Non-pigmented ciliary epithelial cell (primary cell): ENCODE data around the gene SEC14L2.
A peak's percentile ranks its signal among the peaks of the same experiment; 100 is the strongest.

ENCODE experiments used
- DNase-seq: peaks from one replicate; pipeline ENCODE4 v3.0.0-alpha.2; 2010; ENCODE audit warnings: low read depth

The SEC14L2 gene

DNA sequence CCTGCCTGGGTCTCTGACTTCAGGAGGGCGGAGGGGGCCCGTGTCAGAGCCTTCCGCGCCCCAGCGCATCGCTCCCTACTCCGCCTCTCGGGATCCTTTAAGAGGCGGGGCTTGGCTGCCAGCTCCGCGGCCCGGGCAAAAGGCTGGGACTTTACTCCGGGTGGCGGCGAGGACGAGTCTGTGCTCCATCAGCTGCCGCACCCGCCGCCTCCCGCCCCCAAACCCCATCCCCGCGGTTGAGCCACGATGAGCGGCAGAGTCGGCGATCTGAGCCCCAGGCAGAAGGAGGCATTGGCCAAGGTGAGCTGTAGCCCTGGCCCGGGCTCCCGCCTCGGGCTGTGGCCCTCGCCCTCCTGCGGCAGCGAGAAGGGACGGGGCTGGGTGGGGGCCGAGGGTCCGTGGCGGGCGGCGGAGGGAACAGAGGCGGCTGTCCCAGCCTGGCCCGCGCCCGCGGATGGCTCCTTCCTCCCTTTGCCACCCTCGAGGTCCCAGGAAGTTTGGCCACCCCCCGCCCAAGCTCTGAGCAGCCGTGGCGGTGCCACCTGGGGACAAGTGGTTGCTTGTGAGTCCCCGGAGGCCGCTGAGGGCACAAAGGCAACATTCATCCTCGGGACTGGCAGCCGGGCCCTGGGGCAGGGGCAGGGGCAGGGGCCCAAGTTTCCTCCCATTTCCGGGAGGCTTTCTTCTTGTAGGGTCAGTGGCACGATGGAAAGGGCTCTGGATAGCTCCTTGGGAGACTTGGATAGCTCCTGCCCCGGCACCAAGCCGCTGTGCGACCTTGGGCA is at the start of gene SEC14L2:
Gene SEC14L2, plus strand, starts transcription at position 148 of the 785 bp plus-strand sequence. Its CDS starts 99 bp downstream, at position 247.
- no peak for DNase-seq

GRCh38 chr22:30347255-30347892 is 49.4 kb upstream of the SEC14L2 start:
- no peak for DNase-seq

DNA sequence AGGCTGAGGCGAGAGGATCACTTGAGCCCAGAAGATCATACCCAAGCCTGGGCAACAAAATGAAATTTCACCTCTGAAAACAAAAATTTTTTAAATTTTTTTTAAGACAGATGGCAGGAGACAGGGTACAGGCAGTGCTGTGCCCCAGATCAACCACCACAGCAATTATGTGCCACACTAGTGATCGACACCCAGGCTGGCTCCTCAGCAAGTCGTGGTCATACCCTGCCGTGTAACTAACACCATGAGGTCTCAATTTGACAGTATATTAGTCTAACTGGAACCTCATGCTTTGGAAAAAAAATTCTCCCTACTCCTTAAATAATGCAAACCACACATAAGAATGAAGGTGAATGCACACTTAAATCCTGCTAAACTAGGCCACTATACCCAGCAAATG is 48.4 kb upstream of the SEC14L2 start:
- DNase-seq = no peak

DNA sequence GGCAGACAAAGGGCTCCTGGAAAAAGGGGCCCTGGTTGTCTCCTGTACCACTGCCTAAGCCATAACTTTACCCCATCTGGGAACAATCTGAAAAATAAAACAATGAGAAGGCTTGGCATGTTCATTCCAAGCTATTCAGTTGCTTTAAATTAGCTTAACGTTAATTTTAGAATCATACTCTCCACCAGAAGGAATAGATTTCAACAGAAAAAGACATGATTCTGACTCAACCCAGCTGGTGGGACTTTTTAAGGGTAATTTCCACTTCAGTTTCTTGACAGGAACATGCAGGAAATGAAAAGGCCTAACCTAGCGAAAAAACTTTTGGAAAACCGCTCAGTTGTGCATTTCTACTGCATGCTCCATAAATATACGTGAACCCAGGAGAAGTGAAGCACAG is 48.0 kb upstream of the SEC14L2 start:
- DNase-seq = no peak

- DNase-seq = no peak
Observed at GRCh38 chr22:30351226-30351625, 45.6 kb upstream of the SEC14L2 start.

DNA sequence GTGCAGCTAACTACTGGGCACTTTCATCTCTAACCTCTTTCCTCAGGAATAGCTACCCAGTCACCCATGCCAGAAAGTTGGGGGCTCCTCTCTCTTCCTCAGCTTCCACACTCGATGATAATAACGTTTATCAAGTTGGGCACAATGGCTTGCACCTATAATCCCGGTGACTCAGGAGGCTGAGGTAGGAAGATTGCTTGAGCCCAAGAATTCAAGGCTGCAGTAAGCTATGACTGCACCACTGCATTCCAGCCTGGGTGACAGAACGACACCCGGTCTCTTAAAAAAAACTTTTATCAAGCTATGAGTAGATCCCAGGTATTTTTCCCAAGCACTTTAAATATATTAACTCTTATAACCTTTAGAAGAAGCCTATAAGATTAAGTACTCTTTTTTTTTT is 42.2 kb upstream of the SEC14L2 start:
- DNase-seq = no peak

GRCh38 chr22:30356449-30357235 is 40.2 kb upstream of the SEC14L2 start, which contains the start of the genes CCDC157 and SF3A1:
Gene CCDC157 (plus strand): TSS chr22:30357007. CDS start chr22:30366001, 8,994 bp downstream.
Gene SF3A1 (minus strand): TSS chr22:30356894. CDS start chr22:30356792, 102 bp downstream.
- peak; percentile 56 for DNase-seq

GRCh38 chr22:30357236-30357570 is 39.6 kb upstream of the SEC14L2 start:
- no peak for DNase-seq

DNA sequence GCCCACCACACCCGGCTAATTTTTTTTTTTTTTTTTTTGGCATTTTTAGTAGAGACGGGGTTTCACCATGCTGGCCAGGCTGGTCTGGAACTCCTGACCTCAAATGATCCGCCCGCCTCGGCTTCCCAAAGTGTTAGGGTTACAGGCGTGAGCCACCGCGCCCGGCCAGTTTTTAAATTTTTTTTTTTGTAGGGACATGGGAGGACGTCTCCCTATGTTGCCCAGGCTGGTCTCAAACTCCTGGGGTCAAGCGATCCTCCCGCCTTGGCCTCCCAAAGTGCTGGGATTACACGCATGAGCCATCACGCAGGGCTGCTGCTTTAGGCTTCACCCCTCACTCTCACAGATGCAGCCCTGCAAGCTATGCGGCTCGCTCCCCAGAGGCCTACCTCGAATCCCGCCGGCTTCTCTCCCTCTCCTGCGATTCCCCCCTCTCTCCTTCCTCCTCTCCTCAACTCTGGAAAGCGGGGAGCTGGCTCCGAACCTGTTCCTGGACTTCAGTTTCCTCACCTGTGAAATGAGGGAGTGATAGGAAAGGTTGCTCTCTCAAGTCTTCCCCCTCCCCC is 39.1 kb upstream of the SEC14L2 start:
- DNase-seq = no peak

DNA sequence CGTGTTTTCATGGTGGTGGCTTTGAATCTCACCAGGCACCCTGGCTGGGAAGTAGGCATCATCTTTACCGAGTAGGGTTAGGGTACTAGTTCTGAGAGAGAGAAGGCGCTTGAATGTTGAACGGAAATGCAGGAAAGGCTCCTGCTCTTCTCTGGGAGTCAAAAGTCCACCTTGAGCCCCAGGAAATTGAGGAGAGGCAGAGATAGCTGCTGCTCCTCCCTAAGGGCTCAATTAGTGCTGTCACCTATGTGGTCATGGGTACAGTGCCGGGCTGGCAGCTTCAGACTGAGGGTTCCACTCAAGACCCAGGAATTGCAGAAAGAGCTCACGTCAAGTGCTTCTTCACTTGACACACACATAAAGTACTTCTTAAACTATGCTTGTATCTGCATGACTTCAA is 38.3 kb upstream of the SEC14L2 start:
- no peak for DNase-seq

DNA sequence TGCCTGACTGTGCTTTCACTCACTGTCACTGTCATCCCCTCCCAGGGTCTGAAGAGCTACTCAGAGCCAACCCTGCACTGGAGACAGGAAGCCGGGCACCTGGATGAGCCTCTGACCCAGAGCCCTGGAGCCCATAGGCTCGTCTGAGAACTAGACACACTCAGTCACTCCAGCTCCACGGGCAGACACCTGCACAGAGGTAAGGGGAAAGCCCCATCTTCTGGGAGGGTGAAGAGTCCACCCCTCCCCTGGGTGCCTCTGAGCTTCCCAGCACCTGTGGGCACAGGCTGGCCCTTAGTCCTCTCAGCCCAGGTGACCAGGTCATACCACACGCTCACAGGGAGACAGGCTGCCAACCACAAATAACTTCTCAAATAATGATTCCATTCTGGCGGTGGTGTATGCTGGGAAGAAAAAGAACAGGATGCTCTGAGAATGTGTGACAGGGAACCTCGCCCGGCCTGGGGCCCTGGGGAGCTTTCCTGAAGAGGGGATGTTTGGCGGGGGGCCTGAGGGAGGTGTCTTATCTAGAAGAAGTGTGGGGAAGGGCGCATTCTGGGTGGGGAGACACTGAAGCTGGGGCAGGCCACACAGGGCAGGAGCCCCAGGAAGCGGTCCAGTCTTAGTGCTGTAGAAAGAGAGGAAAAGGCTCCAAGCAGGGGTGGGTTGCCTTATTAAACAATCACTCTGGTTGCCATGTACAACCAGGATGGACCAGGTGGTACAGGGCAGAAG is 34.7 kb upstream of the SEC14L2 start:
- DNase-seq = no peak

DNA sequence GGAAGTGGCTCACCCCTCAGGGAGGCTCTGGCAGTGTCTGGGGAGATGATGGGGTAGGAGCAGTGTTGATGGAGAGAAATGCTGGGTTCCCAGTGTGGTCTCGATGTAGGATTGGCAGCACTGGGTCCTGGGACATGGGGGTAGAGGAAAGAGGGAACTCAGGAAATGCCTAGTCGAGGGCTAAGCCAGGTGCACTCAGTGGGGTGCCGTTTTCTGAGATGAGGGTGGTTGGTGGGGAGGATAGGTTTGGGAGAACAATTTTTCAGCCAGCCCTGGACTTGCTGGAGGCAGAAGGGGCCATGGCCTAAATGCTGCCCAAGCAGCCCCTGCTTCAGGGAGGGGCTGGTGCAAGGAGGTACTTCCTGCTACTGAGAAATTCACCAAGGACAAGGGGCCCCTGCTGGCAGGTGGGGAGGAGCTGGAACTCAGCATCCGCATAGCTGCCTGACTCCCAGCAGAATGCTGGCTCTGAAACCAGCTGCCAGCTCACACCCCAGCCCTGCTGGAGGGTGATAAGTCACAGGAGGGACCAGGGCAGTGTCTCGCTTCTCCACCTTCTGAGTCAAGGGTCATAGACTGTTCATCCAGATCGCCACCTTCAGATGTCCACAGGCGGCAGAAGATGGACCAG is 34.1 kb upstream of the SEC14L2 start:
- no peak for DNase-seq

GRCh38 chr22:30365891-30366290 is 30.9 kb upstream of the SEC14L2 start:
- no peak for DNase-seq

DNA sequence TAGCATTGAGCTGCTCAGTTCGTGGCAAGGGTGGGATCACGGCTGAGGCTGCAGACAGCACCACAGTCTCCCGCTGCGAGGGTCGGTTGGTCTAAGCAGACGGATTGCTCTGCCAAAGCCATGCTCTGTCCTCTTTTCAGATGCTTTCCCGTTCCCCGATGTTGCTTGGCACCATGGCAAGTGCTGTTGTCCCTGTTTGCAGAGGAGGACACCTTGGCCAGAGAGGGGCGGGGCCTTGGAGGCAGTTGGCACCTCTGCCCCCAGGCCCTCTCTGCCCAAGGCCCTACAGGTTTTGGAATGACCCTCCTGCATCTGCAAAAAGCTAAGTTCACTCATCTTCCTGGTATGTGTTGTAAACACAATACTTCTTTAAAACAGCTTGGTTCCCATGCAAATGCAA is 28.4 kb upstream of the SEC14L2 start:
- DNase-seq = no peak

GRCh38 chr22:30370641-30371230 is 26.1 kb upstream of the SEC14L2 start:
- DNase-seq = no peak

DNA sequence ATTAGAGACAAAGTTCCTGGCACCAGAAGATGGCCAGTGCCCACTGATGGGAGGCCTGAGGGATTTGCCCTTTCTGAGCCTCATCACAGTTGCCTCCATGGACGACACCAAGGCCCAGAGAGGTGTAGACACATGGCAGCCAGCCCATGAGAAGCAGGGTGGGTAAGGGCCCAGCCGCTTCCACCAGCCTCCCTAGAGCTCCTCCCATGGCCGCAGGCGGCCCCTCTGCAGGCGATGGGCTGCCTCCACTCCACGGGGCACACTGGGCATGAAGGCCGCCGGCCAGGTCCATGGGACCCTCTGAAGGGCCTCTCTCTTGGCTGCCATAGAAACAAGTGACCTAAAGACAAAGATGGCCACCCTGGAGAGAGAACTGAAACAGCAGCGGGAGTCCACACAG is 25.5 kb upstream of the SEC14L2 start:
- DNase-seq = no peak

DNA sequence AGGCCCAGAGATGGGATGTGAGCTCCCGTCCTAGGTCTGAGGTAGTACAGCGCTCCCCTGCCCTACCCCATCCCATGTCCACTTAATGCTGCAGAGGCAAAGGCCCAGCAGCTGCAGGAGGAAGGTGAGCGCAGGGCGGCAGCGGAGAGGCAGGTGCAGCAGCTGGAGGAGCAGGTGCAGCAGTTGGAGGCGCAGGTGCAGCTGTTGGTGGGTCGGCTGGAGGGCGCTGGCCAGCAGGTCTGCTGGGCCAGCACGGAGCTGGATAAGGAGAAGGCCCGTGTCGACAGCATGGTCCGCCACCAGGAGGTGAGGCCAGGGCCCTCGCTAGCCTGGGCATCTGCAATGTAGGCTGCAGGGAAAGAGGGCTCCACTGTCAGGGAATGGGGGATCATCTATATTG is 24.8 kb upstream of the SEC14L2 start:
- no peak for DNase-seq

- no peak for DNase-seq
Observed at GRCh38 chr22:30372915-30373314, 23.9 kb upstream of the SEC14L2 start.

DNA sequence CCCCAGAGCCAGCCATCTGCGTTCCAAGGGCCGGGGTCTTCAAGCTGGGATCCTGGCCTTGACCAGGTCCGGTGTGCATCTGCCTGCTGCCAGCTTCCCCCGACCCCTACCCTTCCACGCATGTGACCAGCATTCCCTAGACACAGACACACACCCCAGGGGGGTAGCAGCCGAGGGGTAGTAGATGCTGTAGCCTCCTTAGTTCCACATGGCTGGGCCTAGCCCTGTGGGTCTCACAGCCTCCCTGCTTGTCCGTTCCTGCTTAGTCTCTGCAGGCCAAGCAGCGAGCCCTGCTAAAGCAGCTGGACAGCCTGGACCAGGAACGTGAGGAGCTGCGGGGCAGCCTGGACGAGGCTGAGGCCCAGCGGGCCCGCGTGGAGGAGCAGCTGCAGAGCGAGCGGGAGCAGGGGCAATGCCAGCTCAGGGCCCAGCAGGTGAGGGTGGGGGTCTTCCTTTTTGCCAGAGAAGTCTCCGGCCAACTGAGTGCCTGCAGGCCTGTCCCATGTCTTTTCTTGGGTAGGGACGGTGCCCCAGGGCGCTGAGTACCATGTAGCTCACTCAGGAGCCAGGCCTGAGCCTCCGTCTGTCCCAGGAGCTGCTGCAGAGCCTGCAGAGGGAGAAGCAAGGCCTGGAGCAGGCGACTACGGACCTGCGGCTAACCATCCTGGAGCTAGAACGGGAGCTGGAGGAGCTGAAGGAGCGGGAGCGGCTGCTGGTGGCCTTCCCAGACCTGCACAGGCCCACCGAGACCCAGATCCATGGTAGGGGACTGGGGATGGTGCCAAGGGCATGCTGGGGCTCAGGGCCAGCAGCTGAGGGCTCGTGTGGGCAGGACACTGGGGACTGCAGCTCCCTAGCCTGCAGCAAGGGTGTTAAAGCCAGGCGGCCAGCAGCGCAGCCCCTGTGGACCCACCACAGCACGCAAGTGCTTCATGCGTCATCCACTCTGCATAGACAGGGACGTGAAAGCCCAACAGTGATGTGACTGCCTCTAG is 23.2 kb upstream of the SEC14L2 start:
- no peak for DNase-seq
